HepG2 (cell line): ENCODE measurements around the gene FKBP10. TPM values are rescaled to one million over a fixed set of nuclear protein-coding genes. Genes with fewer than 3 reads are reported as not detected.

Experiments used
- ARID4A ChIP-seq: sonication (generic); formaldehyde crosslinking; IDR thresholded peaks from 2 replicates; pipeline ENCODE4 v1.5.0; 2020; ENCODE audit warnings: mild to moderate bottlenecking, missing genetic modification reagents, borderline replicate concordance
- ARNT ChIP-seq: fragments of 450-650 bp; IDR thresholded peaks from 2 replicates; pipeline ENCODE4 v1.6.1; 2017
- ATF7 ChIP-seq, 2 experiments: fragments of 450-650 bp in 1 of 2; sonication (generic) in 1 of 2; formaldehyde crosslinking in 1 of 2; IDR thresholded peaks; 2 replicates each; pipeline versions ENCODE4 v1.4.0 to v1.6.1; 2016 to 2020; ENCODE audit warnings: antibody characterized with exemption in 1 of 2, mild to moderate bottlenecking in 1 of 2, missing genetic modification reagents in 1 of 2
- ELF3 ChIP-seq: IDR thresholded peaks from 2 replicates; pipeline ENCODE4 v1.6.1; 2016; ENCODE audit warnings: missing genetic modification reagents, missing compliant biosample characterization
- ERF ChIP-seq: IDR thresholded peaks from 2 replicates; pipeline ENCODE4 v1.6.1; 2018; ENCODE audit warnings: missing biosample characterization, missing genetic modification reagents
- GATAD1 ChIP-seq: IDR thresholded peaks from 2 replicates; pipeline ENCODE4 v1.6.1; 2016; ENCODE audit warnings: missing genetic modification reagents, missing compliant biosample characterization
- GPN1 ChIP-seq: sonication (generic); formaldehyde crosslinking; IDR thresholded peaks from 2 replicates; pipeline ENCODE4 v1.5.1; 2020; ENCODE audit warnings: missing genetic modification reagents, borderline replicate concordance
- HDAC1 ChIP-seq: sonication (generic); formaldehyde crosslinking; IDR thresholded peaks from 2 replicates; pipeline ENCODE4 v1.5.1; 2020; ENCODE audit warnings: mild to moderate bottlenecking, missing genetic modification reagents
- KMT2B ChIP-seq: IDR thresholded peaks from 2 replicates; pipeline ENCODE4 v1.6.1; 2016; ENCODE audit warnings: missing genetic modification reagents, missing compliant biosample characterization
- MEIS1 ChIP-seq: sonication (generic); formaldehyde crosslinking; IDR thresholded peaks from 2 replicates; pipeline ENCODE4 v1.9.0; 2021; ENCODE audit warnings: mild to moderate bottlenecking, missing genetic modification reagents, moderate library complexity, borderline replicate concordance
- NONO ChIP-seq, 2 experiments: fragments of 450-650 bp in 1 of 2; sonication (generic) in 1 of 2; formaldehyde crosslinking in 1 of 2; IDR thresholded peaks in 1 of 2; conservative IDR thresholded peaks in 1 of 2; 2 replicates each; pipeline versions ENCODE4 v1.6.1 to v1.8.0; 2017 to 2022; ENCODE audit warnings: mild to moderate bottlenecking in 1 of 2, missing genetic modification reagents in 1 of 2, moderate library complexity in 1 of 2
- RBM39 ChIP-seq: fragments of 200-400 bp; formaldehyde crosslinking; IDR thresholded peaks from one replicate; pipeline ENCODE4 v1.6.1; 2018; ENCODE audit warnings: antibody characterized with exemption, mild to moderate bottlenecking, low read depth, low read length; ENCODE audit not compliant: poor library complexity, severe bottlenecking
- RFXAP ChIP-seq: sonication (generic); formaldehyde crosslinking; IDR thresholded peaks from 2 replicates; pipeline ENCODE4 v1.4.0; 2020; ENCODE audit warnings: missing genetic modification reagents, borderline replicate concordance
- SALL2 ChIP-seq: sonication (generic); formaldehyde crosslinking; IDR thresholded peaks from 2 replicates; pipeline ENCODE4 v1.8.1; 2023; ENCODE audit warnings: mild to moderate bottlenecking, missing genetic modification reagents, inconsistent platforms
- SNAPC5 ChIP-seq: sonication (generic); formaldehyde crosslinking; IDR thresholded peaks from 2 replicates; pipeline ENCODE4 v1.8.1; 2023; ENCODE audit warnings: mild to moderate bottlenecking, missing genetic modification reagents, borderline replicate concordance
- TRIM22 ChIP-seq: fragments of 450-650 bp; IDR thresholded peaks from 2 replicates; pipeline ENCODE4 v1.6.1; 2017
- ZNF20 ChIP-seq: sonication (generic); formaldehyde crosslinking; IDR thresholded peaks from 2 replicates; pipeline ENCODE4 v1.4.0; 2020; ENCODE audit warnings: mild to moderate bottlenecking, moderate library complexity, missing genetic modification reagents
- ZNF317 ChIP-seq: sonication (generic); formaldehyde crosslinking; IDR thresholded peaks from 2 replicates; pipeline ENCODE4 v1.5.0; 2020; ENCODE audit warnings: mild to moderate bottlenecking, missing genetic modification reagents
- ZNF501 ChIP-seq: sonication (generic); formaldehyde crosslinking; IDR thresholded peaks from 2 replicates; pipeline ENCODE4 v1.5.1; 2020; ENCODE audit warnings: mild to moderate bottlenecking, moderate library complexity, missing genetic modification reagents
- polyA plus RNA-seq, 8 experiments: library from polyadenylated mRNA; depleted of rRNA in 3 of 8; stranded (reverse) in 7 of 8; unstranded in 1 of 8; fragments of >200 nt; fragmentation: Illumina TruSeq in 4 of 8; extraction: Trizol in 4 of 8; gene quantifications; 2 replicates each; pipeline versions ENCODE4 v1.2.1 to v1.2.3, GENCODE V29; 2011 to 2016; ENCODE audit warnings: low read depth in 4 of 8, missing spikeins in 1 of 8, mixed read lengths in 1 of 8; ENCODE audit not compliant: insufficient read depth in 1 of 8
- total RNA-seq, 5 experiments: library from RNA; depleted of rRNA; stranded (reverse); fragments of >200 nt; fragmentation: Illumina TruSeq; extraction: Trizol; gene quantifications; 2 replicates each; pipeline ENCODE4 v1.2.3, GENCODE V29; 2016; ENCODE audit warnings: low read depth in 1 of 5
- TF ChIP-seq, protein P1 (sequence below): sonication (generic); formaldehyde crosslinking; IDR thresholded peaks from 2 replicates; pipeline ENCODE4 v1.4.0; 2020; ENCODE audit warnings: missing genetic modification reagents, borderline replicate concordance

The FKBP10 gene
- total and polyA plus RNA-seq, 2 of the 13 experiments (the other 11 are each of a cell fraction or from before 2014, with no cell fraction given), result 149 to 573 TPM

DNA sequence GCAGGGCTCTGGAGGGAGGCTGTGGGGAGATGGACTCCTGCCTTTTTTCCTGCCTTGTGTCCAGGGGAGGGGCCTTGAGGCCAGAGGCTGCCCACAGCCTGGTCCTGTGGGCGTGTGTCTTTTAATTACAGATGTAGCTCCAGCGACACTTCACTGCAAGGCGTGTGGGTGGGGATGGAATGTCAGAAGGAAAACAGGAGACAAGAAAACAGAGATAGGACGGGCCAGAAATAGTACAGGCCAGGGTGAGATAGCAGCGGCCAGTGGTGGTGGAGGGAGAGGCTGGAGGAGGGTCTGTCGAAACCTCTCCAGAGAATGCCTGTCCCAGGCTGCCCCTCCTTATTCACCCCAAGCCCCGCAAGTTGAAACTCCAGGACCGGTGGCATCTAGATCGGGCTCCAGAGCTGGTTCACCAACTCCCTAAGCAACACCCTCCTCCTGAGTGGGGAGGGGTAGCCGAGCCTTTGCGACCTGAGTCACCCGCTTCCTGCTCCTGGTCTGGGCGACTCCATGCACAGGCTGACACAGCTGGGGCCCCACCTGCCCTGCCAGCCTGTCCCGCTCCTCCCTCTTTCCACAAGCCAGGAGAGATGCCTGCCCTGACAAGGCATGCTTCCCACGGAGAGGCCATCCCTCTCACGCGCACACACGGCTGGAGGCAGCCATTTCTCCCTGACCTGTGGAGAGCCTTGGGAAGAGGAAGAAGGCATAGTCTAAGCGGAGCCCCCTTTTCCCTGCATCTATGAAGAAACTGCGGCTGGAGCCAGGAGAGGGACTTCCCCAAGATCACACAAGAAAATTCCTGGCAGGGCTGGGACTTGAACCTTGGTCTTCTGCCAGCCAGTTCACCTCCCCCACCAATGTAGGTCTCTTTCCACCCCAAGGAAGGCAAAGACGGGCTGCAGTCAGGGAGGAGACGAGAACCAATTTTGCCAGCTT is 19.7 kb upstream of the FKBP10 start (continued):
- 0 out of 2 replicates have a peak, but pooled peaks have one; percentile 2 for TF ChIP-seq ZNF317 (CRISPR knock-in tag)
- TF ChIP-seq KMT2B (CRISPR knock-in tag), result peak; percentile 35; the same call in 1 of the 2 replicates
- peak; percentile 30; the same call in 1 of the 2 replicates for TF ChIP-seq MEIS1 (CRISPR knock-in tag)
- TF ChIP-seq ARNT, result no peak
- 0 out of 2 replicates have a peak, but pooled peaks have one; percentile 11 for TF ChIP-seq GATAD1 (CRISPR knock-in tag)
- no peak for TF ChIP-seq TRIM22
- TF ChIP-seq ERF (CRISPR knock-in tag), result peak; percentile 20; the same call in 1 of the 2 replicates
- TF ChIP-seq ATF7 (IDR thresholded peaks at IDR 0.05), result no peak
- no peak for TF ChIP-seq ATF7 (CRISPR knock-in tag; IDR thresholded peaks at IDR 0.05)
- peak; percentile 66 for TF ChIP-seq HDAC1 (CRISPR knock-in tag)
- TF ChIP-seq RFXAP (CRISPR knock-in tag), result 0 out of 2 replicates have a peak, but pooled peaks have one; percentile 13
- no peak for TF ChIP-seq SNAPC5 (CRISPR knock-in tag)
- TF ChIP-seq ZNF20 (CRISPR knock-in tag), result no peak
- TF ChIP-seq ARID4A (CRISPR knock-in tag), result peak; percentile 69; the same call in 1 of the 2 replicates
- TF ChIP-seq ZNF501 (CRISPR knock-in tag), result peak; percentile 39
- no peak for TF ChIP-seq NONO (IDR thresholded peaks at IDR 0.05)
- no peak; the same call in 1 of the 2 replicates for TF ChIP-seq NONO (CRISPR knock-in tag; conservative IDR thresholded peaks at IDR 0.05)
- TF ChIP-seq RBM39, result no peak
- TF ChIP-seq, protein P1, sequence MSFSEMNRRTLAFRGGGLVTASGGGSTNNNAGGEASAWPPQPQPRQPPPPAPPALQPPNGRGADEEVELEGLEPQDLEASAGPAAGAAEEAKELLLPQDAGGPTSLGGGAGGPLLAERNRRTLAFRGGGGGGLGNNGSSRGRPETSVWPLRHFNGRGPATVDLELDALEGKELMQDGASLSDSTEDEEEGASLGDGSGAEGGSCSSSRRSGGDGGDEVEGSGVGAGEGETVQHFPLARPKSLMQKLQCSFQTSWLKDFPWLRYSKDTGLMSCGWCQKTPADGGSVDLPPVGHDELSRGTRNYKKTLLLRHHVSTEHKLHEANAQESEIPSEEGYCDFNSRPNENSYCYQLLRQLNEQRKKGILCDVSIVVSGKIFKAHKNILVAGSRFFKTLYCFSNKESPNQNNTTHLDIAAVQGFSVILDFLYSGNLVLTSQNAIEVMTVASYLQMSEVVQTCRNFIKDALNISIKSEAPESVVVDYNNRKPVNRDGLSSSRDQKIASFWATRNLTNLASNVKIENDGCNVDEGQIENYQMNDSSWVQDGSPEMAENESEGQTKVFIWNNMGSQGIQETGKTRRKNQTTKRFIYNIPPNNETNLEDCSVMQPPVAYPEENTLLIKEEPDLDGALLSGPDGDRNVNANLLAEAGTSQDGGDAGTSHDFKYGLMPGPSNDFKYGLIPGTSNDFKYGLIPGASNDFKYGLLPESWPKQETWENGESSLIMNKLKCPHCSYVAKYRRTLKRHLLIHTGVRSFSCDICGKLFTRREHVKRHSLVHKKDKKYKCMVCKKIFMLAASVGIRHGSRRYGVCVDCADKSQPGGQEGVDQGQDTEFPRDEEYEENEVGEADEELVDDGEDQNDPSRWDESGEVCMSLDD (CRISPR knock-in tag), result no peak
- peak; percentile 42 for TF ChIP-seq SALL2 (CRISPR knock-in tag)
- peak; percentile 46; the same call in 1 of the 2 replicates for TF ChIP-seq ELF3 (CRISPR knock-in tag)
- no peak for TF ChIP-seq GPN1 (CRISPR knock-in tag)
